ENCODE data around the gene KRTAP22-2.

The KRTAP22-2 gene

GRCh38 chr21:30612132-30612531 lies 21.9 kb upstream of the KRTAP22-2 start:
- Histone ChIP-seq H3K79me2 (ENCODE audit: low read length) (no peaks in the 10 kb centered on the region), H3K36me3 (replicated peaks; ENCODE audit: low read depth, low read length) (peaks cover 34% of the 10 kb centered on the region), H3K4me2 (ENCODE audit: low read length) (peak overlapping the region; percentile 29; the same call in 1 of the 2 replicates), H3K4me1 (ENCODE audit: low read length) (peaks cover 55% of the 10 kb centered on the region), H3K9me3 (ENCODE audit: insufficient read depth, low read length) (peaks cover 22% of the 10 kb centered on the region), H3K9ac (ENCODE audit: low read length) (no peak overlapping the region), H3K27me3 (ENCODE audit: low read depth, low read length) (no peaks in the 10 kb centered on the region), H3K27ac (ENCODE audit: low read length) (peak overlapping the region; percentile 79), H2AFZ (ENCODE audit: low read depth, low read length) (peak overlapping the region; percentile 68; the same call in 1 of the 2 replicates), H4K20me1 (ENCODE audit: insufficient read depth, low read length) (no peaks in the 10 kb centered on the region), H3K4me3 (ENCODE audit: low read length) (no peak overlapping the region)
- TF ChIP-seq CTCF (IDR thresholded peaks at IDR 0.05; ENCODE audit: low read depth, low read length) (no peak), EZH2phosphoT487 (IDR thresholded peaks at IDR 0.05; ENCODE audit: low read depth) (no peak)

- H3K9me3 ChIP-seq (ENCODE audit: insufficient read depth, low read length), result peaks cover 3% of the 10 kb centered on the region; the same call in 1 of the 2 replicates
- no peak overlapping the region for H3K4me3 ChIP-seq (ENCODE audit: low read length)
- no peaks in the 10 kb centered on the region for H3K27me3 ChIP-seq (ENCODE audit: low read depth, low read length)
- no peaks in the 10 kb centered on the region for H3K4me1 ChIP-seq (ENCODE audit: low read length)
- H3K79me2 ChIP-seq (ENCODE audit: low read length), result no peaks in the 10 kb centered on the region
- no peaks in the 10 kb centered on the region for H3K36me3 ChIP-seq (replicated peaks; ENCODE audit: low read depth, low read length)
- no peak overlapping the region for H3K4me2 ChIP-seq (ENCODE audit: low read length)
- H3K9ac ChIP-seq (ENCODE audit: low read length), result no peak overlapping the region
- no peak for TF ChIP-seq CTCF (IDR thresholded peaks at IDR 0.05; ENCODE audit: low read depth, low read length)
- no peak for TF ChIP-seq EZH2phosphoT487 (IDR thresholded peaks at IDR 0.05; ENCODE audit: low read depth)
- no peak overlapping the region for H2AFZ ChIP-seq (ENCODE audit: low read depth, low read length)
- no peak overlapping the region for H3K27ac ChIP-seq (ENCODE audit: low read length)
- H4K20me1 ChIP-seq (ENCODE audit: insufficient read depth, low read length), result no peaks in the 10 kb centered on the region
Measured at GRCh38 chr21:30605968-30606367, 15.8 kb upstream of the KRTAP22-2 start.

GRCh38 chr21:30600787-30601186 lies 10.6 kb upstream of the KRTAP22-2 start, which contains the start of gene KRTAP22-1:
KRTAP22-1 (plus strand) TSS chr21:30601087.
- H3K27me3 ChIP-seq (ENCODE audit: low read depth, low read length), result no peaks in the 10 kb centered on the region
- H3K79me2 ChIP-seq (ENCODE audit: low read length), result no peaks in the 10 kb centered on the region
- H3K4me2 ChIP-seq (ENCODE audit: low read length), result no peak within 1 kb of the TSS
- no peak within 1 kb of the TSS for H3K4me3 ChIP-seq (ENCODE audit: low read length)
- no peak within 1 kb of the TSS for H3K9ac ChIP-seq (ENCODE audit: low read length)
- no peaks in the 10 kb centered on the region for H3K4me1 ChIP-seq (ENCODE audit: low read length)
- H2AFZ ChIP-seq (ENCODE audit: low read depth, low read length), result no peak within 1 kb of the TSS
- H3K9me3 ChIP-seq (ENCODE audit: insufficient read depth, low read length), result no peaks in the 10 kb centered on the region
- H3K27ac ChIP-seq (ENCODE audit: low read length), result no peak within 1 kb of the TSS
- H3K36me3 ChIP-seq (replicated peaks; ENCODE audit: low read depth, low read length), result no peaks in the 10 kb centered on the region
- no peak for TF ChIP-seq CTCF (IDR thresholded peaks at IDR 0.05; ENCODE audit: low read depth, low read length)
- TF ChIP-seq EZH2phosphoT487 (IDR thresholded peaks at IDR 0.05; ENCODE audit: low read depth), result no peak
- no peaks in the 10 kb centered on the region for H4K20me1 ChIP-seq (ENCODE audit: insufficient read depth, low read length)

GRCh38 chr21:30598802-30599201 lies 8.6 kb upstream of the KRTAP22-2 start, which contains the start of gene KRTAP6-2:
KRTAP6-2 (minus strand) TSS chr21:30598902; CDS start chr21:30598874, 28 bp downstream.
- Histone ChIP-seq H3K27me3 (ENCODE audit: low read depth, low read length) (no peaks in the 10 kb centered on the region), H4K20me1 (ENCODE audit: insufficient read depth, low read length) (no peaks in the 10 kb centered on the region), H3K4me3 (ENCODE audit: low read length) (no peak within 1 kb of the TSS), H3K79me2 (ENCODE audit: low read length) (no peaks in the 10 kb centered on the region), H2AFZ (ENCODE audit: low read depth, low read length) (no peak within 1 kb of the TSS), H3K4me1 (ENCODE audit: low read length) (no peaks in the 10 kb centered on the region), H3K9me3 (ENCODE audit: insufficient read depth, low read length) (no peaks in the 10 kb centered on the region), H3K27ac (ENCODE audit: low read length) (no peak within 1 kb of the TSS), H3K36me3 (replicated peaks; ENCODE audit: low read depth, low read length) (no peaks in the 10 kb centered on the region), H3K4me2 (ENCODE audit: low read length) (no peak within 1 kb of the TSS), H3K9ac (ENCODE audit: low read length) (no peak within 1 kb of the TSS)
- no peak for TF ChIP-seq CTCF (IDR thresholded peaks at IDR 0.05; ENCODE audit: low read depth, low read length)

Data from OCI-LY3 (cell line).